Measurements from ENCODE around the gene ZBTB25. TPM values are rescaled to one million over a fixed set of nuclear protein-coding genes. Genes with fewer than 3 reads are reported as not detected.
A peak's percentile ranks its signal among the peaks of the same experiment; 100 is the strongest.

The ZBTB25 gene
- total RNA-seq, 4 donors from 2014 or later = 7.8 to 15.1 (median 9.1) TPM

DNA sequence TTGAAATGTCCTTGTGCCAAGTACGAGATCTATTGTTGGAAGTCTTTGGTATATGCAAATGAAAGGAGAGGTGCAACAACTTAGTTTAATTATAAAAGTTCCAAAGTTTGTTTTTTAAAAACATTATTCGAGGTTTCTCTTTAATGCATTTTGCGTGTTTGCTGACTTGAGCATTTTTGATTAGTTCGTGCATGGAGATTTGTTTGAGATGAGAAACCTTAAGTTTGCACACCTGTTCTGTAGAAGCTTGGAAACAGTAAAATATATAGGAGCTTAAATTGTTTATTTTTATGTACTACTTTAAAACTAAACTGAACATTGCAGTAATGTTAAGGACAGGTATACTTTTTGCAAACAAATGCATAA is 39.2 kb upstream of the ZBTB25 start:
- TF ChIP-seq POLR2A (IDR thresholded peaks at IDR 0.05) = no peak
- TF ChIP-seq CTCF (IDR thresholded peaks at IDR 0.05) = no peak
- H3K4me3 ChIP-seq (ENCODE audit: low read depth, poor library complexity, severe bottlenecking) = no peak overlapping the region
- WGBS, 2 donors = 37 to 40% methylated on average over 4 of the region's 4 CpGs
- DNase-seq (ENCODE audit: low spot score in 2 of 2) = no peak
- intact Hi-C loops (cut with DNase I; ENCODE audit: low total_unique reads) = no loop called here

DNA sequence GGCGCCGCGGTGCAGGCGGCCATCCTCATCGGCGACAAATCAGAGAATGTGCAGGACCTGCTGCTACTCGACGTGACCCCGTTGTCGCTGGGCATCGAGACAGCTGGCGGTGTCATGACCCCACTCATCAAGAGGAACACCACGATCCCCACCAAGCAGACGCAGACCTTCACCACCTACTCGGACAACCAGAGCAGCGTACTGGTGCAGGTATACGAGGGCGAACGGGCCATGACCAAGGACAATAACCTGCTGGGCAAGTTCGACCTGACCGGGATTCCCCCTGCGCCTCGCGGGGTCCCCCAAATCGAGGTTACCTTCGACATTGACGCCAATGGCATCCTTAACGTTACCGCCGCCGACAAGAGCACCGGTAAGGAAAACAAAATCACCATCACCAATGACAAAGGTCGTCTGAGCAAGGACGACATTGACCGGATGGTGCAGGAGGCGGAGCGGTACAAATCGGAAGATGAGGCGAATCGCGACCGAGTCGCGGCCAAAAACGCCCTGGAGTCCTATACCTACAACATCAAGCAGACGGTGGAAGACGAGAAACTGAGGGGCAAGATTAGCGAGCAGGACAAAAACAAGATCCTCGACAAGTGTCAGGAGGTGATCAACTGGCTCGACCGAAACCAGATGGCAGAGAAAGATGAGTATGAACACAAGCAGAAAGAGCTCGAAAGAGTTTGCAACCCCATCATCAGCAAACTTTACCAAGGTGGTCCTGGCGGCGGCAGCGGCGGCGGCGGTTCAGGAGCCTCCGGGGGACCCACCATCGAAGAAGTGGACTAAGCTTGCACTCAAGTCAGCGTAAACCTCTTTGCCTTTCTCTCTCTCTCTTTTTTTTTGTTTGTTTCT is 38.6 kb upstream of the ZBTB25 start:
- DNase-seq (ENCODE audit: low spot score in 2 of 2) = no peak
- TF ChIP-seq POLR2A (IDR thresholded peaks at IDR 0.05) (no peak), CTCF (IDR thresholded peaks at IDR 0.05) (no peak)
- H3K4me3 ChIP-seq (ENCODE audit: low read depth, poor library complexity, severe bottlenecking) = peak overlapping the region; percentile 26
- intact Hi-C loops (cut with DNase I; ENCODE audit: low total_unique reads) = no loop called here
- whole genome bisulfite sequencing, 2 donors = 7 to 8% methylated on average over 53 to 61 of the region's 61 CpGs

DNA sequence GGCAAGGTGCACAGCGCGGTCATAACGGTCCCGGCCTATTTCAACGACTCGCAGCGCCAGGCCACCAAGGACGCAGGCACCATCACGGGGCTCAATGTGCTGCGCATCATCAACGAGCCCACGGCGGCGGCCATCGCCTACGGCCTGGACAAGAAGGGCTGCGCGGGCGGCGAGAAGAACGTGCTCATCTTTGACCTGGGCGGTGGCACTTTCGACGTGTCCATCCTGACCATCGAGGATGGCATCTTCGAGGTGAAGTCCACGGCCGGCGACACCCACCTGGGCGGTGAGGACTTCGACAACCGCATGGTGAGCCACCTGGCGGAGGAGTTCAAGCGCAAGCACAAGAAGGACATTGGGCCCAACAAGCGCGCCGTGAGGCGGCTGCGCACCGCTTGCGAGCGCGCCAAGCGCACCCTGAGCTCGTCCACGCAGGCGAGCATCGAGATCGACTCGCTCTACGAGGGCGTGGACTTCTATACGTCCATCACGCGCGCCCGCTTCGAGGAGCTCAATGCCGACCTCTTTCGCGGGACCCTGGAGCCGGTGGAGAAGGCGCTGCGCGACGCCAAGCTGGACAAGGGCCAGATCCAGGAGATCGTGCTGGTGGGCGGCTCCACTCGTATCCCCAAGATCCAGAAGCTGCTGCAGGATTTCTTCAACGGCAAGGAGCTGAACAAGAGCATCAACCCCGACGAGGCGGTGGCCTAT is 37.8 kb upstream of the ZBTB25 start:
- DNase-seq (ENCODE audit: low spot score in 2 of 2) = peak; percentile 43 to 92
- TF ChIP-seq POLR2A (IDR thresholded peaks at IDR 0.05) (no peak), CTCF (IDR thresholded peaks at IDR 0.05) (no peak)
- intact Hi-C loops (cut with DNase I; ENCODE audit: low total_unique reads) = no loop called here
- WGBS, 2 donors = 15 to 23% methylated on average over 41 to 44 of the region's 73 CpGs
- peak overlapping the region; percentile 26 for H3K4me3 ChIP-seq (ENCODE audit: low read depth, poor library complexity, severe bottlenecking)

DNA sequence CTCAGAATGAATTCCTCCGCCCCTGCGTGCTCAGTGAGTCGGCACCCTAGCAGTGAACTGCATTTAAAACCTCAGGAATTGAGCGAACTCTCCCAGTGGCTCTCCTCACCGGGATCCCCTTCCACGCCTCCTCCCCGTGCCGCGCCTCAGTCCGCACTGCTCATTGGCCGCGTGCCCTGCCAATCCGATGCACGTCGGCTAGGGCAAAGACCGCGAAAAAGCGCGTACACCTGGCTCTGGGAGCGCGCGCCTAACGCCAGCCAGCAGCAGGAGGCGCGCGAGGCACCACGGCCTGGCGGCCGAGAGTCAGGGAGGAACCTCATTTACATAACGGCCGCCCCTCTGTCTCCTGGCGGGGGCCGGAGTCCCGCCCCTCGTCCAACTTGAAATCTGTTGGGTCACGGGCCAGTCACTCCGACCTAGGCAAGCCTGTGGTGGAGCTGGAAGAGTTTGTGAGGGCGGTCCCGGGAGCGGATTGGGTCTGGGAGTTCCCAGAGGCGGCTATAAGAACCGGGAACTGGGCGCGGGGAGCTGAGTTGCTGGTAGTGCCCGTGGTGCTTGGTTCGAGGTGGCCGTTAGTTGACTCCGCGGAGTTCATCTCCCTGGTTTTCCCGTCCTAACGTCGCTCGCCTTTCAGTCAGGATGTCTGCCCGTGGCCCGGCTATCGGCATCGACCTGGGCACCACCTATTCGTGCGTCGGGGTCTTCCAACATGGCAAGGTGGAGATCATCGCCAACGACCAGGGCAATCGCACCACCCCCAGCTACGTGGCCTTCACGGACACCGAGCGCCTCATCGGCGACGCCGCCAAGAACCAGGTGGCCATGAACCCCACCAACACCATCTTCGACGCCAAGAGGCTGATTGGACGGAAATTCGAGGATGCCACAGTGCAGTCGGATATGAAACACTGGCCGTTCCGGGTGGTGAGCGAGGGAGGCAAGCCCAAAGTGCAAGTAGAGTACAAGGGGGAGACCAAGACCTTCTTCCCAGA is 36.9 kb upstream of the ZBTB25 start, which contains the start of gene HSPA2:
Gene HSPA2 (plus strand): TSS at position 534 of the 995 bp plus-strand sequence. CDS start 109 bp downstream, at position 643.
- intact Hi-C loops (cut with DNase I; ENCODE audit: low total_unique reads) = no loop called here
- TF ChIP-seq POLR2A (IDR thresholded peaks at IDR 0.05) (peak in 1 of 2 donors; percentile 90), CTCF (IDR thresholded peaks at IDR 0.05) (peak in 1 of 3 donors; percentile 58)
- whole genome bisulfite sequencing, 2 donors = 5 to 6% methylated on average over 63 to 79 of the region's 79 CpGs

More for the DNA sequence above, 36.9 kb upstream of the ZBTB25 start, which contains the start of gene HSPA2:
- peak; percentile 99 to 100 for DNase-seq (ENCODE audit: low spot score in 2 of 2)
- H3K4me3 ChIP-seq (ENCODE audit: low read depth, poor library complexity, severe bottlenecking) = peak within 1 kb of the TSS; percentile 41
